HG02973 (cell line): ENCODE results near the gene DCHS2.

Experiments used
- ATAC-seq: cut with Tn5 transposase; IDR thresholded peaks from one replicate; pipeline ENCODE4 v1.9.1; 2021; ENCODE audit warnings: moderate library complexity; ENCODE audit not compliant: unreplicated experiment

Gene DCHS2

GRCh38 chr4:154489558-154490233 is 1.9 kb downstream of the DCHS2 start:
- ATAC-seq = no peak

- ATAC-seq = no peak
Measured at GRCh38 chr4:154487145-154487544, 4.5 kb downstream of the DCHS2 start.

DNA sequence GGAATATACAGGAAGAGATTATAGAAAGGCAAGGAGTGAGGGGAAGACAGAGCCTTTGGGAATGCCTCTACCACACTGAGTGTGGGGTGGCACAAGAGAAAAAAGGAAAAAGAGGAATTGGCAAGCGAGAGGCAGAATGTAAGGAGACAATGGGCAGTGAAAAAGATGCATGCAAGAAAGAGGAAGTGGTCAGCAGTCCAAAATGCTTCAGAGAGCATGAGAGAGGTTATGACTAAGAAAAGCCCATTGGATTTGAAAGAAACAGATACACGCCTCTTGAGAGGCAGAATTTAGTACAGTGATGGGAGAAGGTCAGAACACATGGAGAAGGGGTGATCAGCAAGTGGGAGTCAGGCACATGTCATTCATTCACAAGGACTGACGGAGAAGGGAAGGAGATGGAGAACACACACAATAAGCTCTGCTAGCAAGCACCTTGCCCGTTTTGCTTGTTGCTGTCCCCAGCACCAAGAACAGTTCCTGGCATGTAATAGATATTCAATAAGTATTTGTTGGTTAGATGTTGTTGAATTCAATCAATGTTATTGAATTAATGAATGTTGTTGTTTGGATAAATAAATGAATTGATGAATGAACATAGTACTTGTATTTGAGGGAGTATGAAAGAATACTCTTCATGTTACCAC is 6.3 kb downstream of the DCHS2 start:
- ATAC-seq = peak; percentile 99

GRCh38 chr4:154478547-154478946 is 13.1 kb downstream of the DCHS2 start:
- peak; percentile 30 for ATAC-seq

DNA sequence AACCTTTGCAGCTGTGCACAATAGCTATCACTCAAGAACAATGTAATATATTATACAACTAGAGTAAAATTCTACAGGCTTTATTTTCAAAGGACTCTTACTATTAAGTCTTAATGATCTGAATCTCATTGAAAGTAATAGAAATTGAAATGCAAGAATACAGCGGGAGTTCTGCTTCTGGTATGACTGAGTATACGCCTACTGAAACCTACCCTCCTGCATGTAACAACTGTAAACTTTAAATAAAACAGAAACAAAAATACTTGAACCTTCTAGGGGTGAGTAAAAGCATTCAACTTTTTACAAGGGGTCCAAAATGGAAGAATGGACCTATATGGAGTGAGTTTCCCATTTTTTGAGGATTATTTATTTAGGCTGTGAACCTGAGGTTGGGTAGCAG is 13.5 kb downstream of the DCHS2 start:
- peak; percentile 90 for ATAC-seq

- ATAC-seq = no peak
Measured at GRCh38 chr4:154476232-154476631, 15.4 kb downstream of the DCHS2 start.

DNA sequence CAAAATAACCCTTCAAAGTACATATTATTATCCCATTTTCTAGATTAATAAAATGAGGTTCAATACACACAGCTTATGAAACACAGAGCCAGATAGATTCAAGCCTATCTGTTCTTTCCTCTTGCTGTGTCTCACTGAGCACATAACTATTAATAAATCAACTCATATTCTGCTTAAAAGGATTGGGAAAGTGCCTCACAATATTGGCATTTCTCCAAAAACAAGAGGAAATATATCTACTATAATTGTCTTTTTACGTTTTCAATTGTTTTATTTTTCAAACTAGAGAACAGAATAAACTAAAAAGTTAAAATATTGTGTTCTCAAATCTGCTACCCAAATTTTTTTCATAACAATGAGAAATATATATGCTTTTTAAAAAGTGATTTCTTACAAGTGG is 15.8 kb downstream of the DCHS2 start:
- no peak for ATAC-seq

DNA sequence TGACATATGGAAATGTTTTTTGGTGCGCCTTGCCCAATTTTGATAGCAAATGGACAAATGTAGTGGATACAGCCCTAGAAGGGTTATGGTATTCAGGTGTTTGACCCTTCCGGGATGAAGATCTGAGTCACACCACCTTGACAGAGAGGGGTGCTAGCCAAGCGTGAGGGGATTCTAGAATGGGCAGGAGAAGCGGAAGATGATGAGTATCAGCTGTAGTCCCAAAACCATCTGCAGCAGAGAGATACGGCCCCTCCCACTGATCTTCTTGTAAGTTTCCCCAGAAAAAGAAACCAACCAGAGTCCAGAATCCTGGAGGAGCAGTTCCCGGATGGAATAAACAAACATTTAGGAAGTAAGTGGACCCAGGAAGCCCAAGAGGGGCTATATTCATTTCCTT is 18.1 kb downstream of the DCHS2 start:
- no peak for ATAC-seq

- no peak for ATAC-seq
Measured at GRCh38 chr4:154472858-154473257, 18.7 kb downstream of the DCHS2 start.

DNA sequence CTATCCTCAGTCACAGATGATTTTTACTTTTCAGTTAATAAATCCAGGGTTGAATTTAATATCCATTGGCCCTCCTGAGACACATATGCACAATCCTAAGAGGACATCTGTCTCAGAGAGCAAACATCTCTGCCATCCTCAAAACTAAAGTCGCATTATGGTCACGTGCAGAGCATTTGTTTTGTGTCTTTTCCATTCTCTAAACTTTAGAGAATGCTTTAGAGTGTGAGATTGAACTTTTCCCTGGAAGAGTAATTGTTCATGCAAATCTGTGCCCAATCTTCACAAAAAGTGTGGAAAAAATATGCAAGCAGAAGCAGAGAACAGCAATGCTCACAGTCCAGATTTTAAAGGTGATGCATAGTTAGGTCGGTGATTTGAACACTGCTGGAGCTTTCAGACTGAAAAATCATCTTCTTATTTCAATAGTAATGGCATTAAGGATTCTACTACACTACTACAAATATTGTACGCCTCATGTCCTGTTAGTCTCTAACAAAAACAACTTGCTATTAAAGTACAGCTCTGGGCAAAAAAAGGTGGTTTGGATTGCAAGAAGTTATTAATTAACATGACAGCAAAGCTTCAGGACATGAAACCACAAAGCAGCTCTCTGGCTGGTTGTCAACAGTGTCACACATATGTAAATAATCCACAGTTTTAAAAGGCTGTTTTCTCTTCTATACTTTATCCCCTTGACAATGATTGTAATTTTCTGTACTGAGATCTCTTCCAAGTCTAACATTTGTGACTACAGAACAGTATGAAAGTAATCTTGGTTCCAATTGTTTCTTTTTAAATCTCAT is 19.9 kb downstream of the DCHS2 start:
- peak; percentile 62 for ATAC-seq

- ATAC-seq = peak; percentile 94
Measured at GRCh38 chr4:154471032-154471431, 20.6 kb downstream of the DCHS2 start.

DNA sequence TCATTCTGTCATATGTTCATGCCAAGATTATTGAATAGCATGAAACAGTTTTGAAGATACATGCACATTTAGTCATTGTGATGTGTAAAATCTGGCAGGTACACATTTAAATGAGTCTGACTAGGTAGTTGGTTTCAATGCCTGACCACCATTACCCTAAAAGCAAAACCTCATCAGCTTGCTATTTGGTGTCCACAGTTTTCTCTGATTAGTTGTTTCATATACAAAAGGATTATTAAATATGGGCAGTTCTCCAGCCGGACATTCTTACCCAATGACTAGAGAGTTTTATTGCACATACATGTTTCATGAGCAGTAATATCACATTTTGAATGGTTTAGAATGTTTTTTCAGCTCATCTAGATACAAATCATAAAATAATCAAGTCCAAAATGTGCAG is 23.7 kb downstream of the DCHS2 start:
- no peak for ATAC-seq

- no peak for ATAC-seq
Measured at GRCh38 chr4:154466336-154466735, 25.3 kb downstream of the DCHS2 start.

- no peak for ATAC-seq
Measured at GRCh38 chr4:154465085-154465484, 26.5 kb downstream of the DCHS2 start.

DNA sequence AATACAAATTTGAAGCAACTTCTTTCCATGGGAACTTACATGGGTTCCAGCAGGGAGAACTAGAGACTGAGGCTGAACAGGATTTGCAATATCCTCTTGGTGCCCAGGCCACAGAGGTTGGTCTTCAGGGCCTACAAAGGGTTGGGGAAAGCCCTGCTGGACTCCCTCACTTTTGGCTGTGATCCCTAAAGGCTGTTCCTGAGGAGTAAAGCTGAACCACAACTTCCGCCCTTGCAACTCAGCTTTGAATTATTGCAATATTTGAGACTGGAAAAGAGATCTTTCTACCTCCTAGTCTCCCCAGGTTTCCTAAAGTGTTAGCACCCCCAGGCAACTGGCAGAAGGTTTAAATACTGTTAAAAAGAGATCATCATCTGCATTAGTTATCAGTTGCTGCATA is 26.9 kb downstream of the DCHS2 start:
- no peak for ATAC-seq

DNA sequence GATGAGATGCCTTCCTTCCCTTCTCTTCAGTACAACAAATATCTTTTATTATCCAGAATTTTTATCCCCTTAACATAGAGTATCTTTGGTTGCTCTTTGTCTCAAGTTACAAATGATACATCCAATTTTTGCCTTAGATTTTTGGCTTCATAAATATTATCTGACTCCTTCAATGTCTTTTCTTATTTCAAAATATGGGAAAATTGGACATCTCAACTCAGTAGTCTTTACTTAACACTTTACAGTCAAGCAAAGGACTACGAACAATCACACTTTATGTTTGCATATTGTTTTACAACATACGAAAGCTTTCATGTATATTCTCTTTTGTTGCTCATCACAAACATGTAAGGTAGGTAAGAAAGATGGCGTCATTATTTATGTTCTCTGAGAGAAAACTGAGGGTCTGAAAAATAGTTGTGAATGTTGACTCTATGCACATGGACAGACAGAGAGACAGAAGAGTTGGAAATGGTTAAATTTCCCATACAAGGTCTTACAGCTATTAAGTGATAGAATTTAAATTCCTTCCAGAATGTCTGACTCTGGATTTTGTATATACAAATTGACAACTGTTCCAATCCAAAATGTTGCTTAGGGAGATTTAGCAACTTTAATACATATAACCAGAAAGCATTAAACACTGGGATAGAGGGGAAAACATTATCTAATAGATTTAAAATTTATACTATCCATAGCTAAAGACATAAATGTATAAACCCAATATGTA is 29.4 kb downstream of the DCHS2 start:
- no peak for ATAC-seq

- ATAC-seq = no peak
Measured at GRCh38 chr4:154457471-154457870, 34.1 kb downstream of the DCHS2 start.

DNA sequence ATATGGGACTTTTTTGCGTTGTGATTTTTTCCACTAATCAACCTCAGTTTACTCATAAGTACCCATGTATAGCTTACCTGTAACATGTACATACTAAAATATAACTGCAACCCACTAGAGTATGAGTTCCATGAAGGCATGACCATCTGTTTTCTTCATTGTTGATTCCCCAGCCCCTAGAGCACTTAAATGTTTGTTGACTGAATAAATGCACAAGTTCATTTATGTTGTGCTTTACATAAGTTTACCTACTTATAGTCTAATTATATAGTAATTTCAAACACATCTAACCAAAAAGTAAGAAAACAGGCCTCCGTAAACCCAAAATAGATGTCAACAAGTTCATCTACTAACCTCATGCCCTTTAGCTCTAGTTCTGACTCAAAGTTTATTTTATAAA is 34.7 kb downstream of the DCHS2 start:
- ATAC-seq = no peak

DNA sequence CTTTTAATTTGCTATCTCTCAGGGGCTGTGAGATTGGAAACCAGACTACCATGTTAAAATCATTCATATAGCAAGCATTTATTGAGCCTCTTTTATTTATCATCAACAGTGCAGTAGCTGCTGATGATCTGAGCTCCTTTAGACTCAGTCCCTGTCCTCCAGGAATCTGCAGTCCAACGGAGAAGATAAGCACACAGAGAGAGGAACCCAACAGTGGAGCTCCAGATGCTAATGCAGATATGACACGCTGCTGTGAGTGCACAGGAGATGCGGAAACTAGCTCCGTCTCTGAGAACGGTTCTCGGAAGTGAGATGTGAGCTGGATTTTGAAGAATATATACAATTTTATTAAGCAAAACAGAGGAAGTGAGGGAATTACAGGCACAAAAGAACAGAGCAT is 35.4 kb downstream of the DCHS2 start:
- no peak for ATAC-seq

DNA sequence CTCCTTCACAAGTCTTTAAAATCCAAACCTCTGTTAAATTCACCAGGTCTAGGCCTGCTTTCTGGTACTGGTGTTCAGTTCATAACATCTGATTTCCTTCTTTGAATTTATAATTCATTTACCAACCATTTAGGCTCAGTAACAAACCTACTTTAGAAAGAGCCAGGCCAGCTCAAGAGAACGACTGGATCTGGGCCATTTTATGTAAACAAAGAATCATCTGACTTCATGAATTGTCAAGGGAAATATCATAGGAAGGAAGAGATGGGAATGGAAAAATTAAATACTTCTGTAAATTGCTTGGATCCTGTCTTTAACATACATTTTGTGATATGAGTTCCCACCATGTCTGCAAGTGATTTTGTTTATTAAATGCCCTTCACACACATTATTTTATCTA is 36.5 kb downstream of the DCHS2 start:
- no peak for ATAC-seq

- ATAC-seq = no peak
Measured at GRCh38 chr4:154454710-154455109, 36.9 kb downstream of the DCHS2 start.
